ENCODE data around the gene SENP8. TPM values are rescaled to one million over a fixed set of nuclear protein-coding genes. Genes with fewer than 3 reads are reported as not detected.

The SENP8 gene
- total and polyA plus RNA-seq, 2 of the 13 experiments (the other 11 are each of a cell fraction or from before 2014, with no cell fraction given): 2.7 to 3.0 TPM

DNA sequence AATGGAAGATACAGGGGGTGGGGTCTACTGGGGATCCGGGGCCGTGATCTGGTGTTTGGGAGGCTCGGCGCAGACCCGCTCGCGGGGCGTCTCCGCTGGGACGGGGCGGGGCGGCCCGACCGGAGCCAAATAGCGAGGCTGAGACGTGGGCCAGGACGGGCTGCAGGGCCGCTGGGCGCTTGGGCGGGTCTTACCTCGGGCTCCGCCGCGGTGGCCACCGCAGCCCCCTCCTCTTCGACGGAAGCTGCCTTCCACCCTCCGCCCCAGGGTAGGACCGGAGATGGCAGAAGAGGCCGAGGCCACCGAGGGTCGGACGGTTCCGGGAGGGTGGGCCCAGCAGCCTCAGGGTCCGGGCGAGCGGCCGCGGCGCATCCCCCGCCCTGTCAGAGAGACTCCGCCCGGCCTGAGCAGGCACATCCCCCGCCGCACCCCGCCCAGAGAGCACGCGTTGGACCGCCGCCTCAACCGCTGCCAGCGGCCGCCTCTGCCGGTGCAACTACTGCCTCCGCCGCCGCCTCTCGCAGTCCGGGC, 652 bp upstream of the SENP8 start (continued):
- TF ChIP-seq ZNF484 (CRISPR knock-in tag; IDR thresholded peaks at IDR 0.05; ENCODE audit: borderline replicate concordance, low read depth): no peak
- TF ChIP-seq ATAD3A (CRISPR knock-in tag; IDR thresholded peaks at IDR 0.05): no peak
- no peak for TF ChIP-seq MTF1 (CRISPR knock-in tag; IDR thresholded peaks at IDR 0.05)
- TF ChIP-seq ZNF766 (CRISPR knock-in tag; IDR thresholded peaks at IDR 0.05; ENCODE audit: borderline replicate concordance): no peak
- TF ChIP-seq, protein P1, sequence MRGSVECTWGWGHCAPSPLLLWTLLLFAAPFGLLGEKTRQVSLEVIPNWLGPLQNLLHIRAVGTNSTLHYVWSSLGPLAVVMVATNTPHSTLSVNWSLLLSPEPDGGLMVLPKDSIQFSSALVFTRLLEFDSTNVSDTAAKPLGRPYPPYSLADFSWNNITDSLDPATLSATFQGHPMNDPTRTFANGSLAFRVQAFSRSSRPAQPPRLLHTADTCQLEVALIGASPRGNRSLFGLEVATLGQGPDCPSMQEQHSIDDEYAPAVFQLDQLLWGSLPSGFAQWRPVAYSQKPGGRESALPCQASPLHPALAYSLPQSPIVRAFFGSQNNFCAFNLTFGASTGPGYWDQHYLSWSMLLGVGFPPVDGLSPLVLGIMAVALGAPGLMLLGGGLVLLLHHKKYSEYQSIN (CRISPR knock-in tag; IDR thresholded peaks at IDR 0.05; ENCODE audit: borderline replicate concordance): no peak
- TF ChIP-seq TSC22D2 (CRISPR knock-in tag; IDR thresholded peaks at IDR 0.05; ENCODE audit: borderline replicate concordance): peak; percentile 57; the same call in 1 of the 2 replicates
- no peak; the same call in 1 of the 2 replicates for TF ChIP-seq ZNF552 (CRISPR knock-in tag; IDR thresholded peaks at IDR 0.05; ENCODE audit: borderline replicate concordance)
- TF ChIP-seq KDM6A (CRISPR knock-in tag; IDR thresholded peaks at IDR 0.05; ENCODE audit: low read depth): no peak
- TF ChIP-seq ZNF431 (CRISPR knock-in tag; IDR thresholded peaks at IDR 0.05; ENCODE audit: borderline replicate concordance, low read depth): 0 out of 2 replicates have a peak, but pooled peaks have one; percentile 7
- 0 out of 2 replicates have a peak, but pooled peaks have one; percentile 52 for TF ChIP-seq ZNF547 (CRISPR knock-in tag; IDR thresholded peaks at IDR 0.05)
- no peak for TF ChIP-seq ZNF136 (CRISPR knock-in tag; IDR thresholded peaks at IDR 0.05; ENCODE audit: low read depth)
- peak; percentile 26; the same call in 1 of the 2 replicates for TF ChIP-seq HOXA3 (CRISPR knock-in tag; IDR thresholded peaks at IDR 0.05)
- TF ChIP-seq, protein P2, sequence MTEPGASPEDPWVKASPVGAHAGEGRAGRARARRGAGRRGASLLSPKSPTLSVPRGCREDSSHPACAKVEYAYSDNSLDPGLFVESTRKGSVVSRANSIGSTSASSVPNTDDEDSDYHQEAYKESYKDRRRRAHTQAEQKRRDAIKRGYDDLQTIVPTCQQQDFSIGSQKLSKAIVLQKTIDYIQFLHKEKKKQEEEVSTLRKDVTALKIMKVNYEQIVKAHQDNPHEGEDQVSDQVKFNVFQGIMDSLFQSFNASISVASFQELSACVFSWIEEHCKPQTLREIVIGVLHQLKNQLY (CRISPR knock-in tag; IDR thresholded peaks at IDR 0.05): peak; percentile 5; the same call in 1 of the 2 replicates
- TF ChIP-seq, protein P3, sequence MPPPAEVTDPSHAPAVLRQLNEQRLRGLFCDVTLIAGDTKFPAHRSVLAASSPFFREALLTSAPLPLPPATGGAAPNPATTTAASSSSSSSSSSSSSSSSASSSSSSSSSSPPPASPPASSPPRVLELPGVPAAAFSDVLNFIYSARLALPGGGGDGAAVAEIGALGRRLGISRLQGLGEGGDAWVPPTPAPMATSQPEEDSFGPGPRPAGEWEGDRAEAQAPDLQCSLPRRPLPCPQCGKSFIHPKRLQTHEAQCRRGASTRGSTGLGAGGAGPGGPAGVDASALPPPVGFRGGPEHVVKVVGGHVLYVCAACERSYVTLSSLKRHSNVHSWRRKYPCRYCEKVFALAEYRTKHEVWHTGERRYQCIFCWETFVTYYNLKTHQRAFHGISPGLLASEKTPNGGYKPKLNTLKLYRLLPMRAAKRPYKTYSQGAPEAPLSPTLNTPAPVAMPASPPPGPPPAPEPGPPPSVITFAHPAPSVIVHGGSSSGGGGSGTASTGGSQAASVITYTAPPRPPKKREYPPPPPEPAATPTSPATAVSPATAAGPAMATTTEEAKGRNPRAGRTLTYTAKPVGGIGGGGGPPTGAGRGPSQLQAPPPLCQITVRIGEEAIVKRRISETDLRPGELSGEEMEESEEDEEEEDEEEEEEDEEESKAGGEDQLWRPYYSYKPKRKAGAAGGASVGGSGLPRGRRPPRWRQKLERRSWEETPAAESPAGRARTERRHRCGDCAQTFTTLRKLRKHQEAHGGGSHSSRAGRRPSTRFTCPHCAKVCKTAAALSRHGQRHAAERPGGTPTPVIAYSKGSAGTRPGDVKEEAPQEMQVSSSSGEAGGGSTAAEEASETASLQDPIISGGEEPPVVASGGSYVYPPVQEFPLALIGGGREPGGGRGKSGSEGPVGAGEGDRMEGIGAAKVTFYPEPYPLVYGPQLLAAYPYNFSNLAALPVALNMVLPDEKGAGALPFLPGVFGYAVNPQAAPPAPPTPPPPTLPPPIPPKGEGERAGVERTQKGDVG (CRISPR knock-in tag; IDR thresholded peaks at IDR 0.05; ENCODE audit: borderline replicate concordance): no peak
- peak; percentile 14; the same call in 1 of the 2 replicates for TF ChIP-seq SAP130 (CRISPR knock-in tag; IDR thresholded peaks at IDR 0.05; ENCODE audit: low read depth)
- TF ChIP-seq ZNF788 (CRISPR knock-in tag; IDR thresholded peaks at IDR 0.05; ENCODE audit: borderline replicate concordance): no peak; the same call in 1 of the 2 replicates
- TF ChIP-seq, protein P4, sequence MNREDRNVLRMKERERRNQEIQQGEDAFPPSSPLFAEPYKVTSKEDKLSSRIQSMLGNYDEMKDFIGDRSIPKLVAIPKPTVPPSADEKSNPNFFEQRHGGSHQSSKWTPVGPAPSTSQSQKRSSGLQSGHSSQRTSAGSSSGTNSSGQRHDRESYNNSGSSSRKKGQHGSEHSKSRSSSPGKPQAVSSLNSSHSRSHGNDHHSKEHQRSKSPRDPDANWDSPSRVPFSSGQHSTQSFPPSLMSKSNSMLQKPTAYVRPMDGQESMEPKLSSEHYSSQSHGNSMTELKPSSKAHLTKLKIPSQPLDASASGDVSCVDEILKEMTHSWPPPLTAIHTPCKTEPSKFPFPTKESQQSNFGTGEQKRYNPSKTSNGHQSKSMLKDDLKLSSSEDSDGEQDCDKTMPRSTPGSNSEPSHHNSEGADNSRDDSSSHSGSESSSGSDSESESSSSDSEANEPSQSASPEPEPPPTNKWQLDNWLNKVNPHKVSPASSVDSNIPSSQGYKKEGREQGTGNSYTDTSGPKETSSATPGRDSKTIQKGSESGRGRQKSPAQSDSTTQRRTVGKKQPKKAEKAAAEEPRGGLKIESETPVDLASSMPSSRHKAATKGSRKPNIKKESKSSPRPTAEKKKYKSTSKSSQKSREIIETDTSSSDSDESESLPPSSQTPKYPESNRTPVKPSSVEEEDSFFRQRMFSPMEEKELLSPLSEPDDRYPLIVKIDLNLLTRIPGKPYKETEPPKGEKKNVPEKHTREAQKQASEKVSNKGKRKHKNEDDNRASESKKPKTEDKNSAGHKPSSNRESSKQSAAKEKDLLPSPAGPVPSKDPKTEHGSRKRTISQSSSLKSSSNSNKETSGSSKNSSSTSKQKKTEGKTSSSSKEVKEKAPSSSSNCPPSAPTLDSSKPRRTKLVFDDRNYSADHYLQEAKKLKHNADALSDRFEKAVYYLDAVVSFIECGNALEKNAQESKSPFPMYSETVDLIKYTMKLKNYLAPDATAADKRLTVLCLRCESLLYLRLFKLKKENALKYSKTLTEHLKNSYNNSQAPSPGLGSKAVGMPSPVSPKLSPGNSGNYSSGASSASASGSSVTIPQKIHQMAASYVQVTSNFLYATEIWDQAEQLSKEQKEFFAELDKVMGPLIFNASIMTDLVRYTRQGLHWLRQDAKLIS (CRISPR knock-in tag; IDR thresholded peaks at IDR 0.05): no peak
- no peak for TF ChIP-seq ZNF629 (CRISPR knock-in tag; conservative IDR thresholded peaks at IDR 0.05)
- TF ChIP-seq, protein P5, sequence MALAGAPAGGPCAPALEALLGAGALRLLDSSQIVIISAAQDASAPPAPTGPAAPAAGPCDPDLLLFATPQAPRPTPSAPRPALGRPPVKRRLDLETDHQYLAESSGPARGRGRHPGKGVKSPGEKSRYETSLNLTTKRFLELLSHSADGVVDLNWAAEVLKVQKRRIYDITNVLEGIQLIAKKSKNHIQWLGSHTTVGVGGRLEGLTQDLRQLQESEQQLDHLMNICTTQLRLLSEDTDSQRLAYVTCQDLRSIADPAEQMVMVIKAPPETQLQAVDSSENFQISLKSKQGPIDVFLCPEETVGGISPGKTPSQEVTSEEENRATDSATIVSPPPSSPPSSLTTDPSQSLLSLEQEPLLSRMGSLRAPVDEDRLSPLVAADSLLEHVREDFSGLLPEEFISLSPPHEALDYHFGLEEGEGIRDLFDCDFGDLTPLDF (CRISPR knock-in tag; IDR thresholded peaks at IDR 0.05): 0 out of 2 replicates have a peak, but pooled peaks have one; percentile 42
- TF ChIP-seq EED (CRISPR knock-in tag; IDR thresholded peaks at IDR 0.05): peak; percentile 70; the same call in 1 of the 2 replicates

All from HepG2 (cell line).